Endodermal cell (in vitro differentiated cells): ENCODE results near the gene ZNF644. TPM values are rescaled to one million over a fixed set of nuclear protein-coding genes. Genes with fewer than 3 reads are reported as not detected.

ENCODE experiments used
- DNase-seq: peaks from one replicate; pipeline ENCODE4 v3.0.0-alpha.2; 2017
- H3K27ac ChIP-seq: 2 replicates; pipeline ENCODE4 v1.5.1; 2013; ENCODE audit warnings: mild to moderate bottlenecking, low read depth, low read length, moderate library complexity
- H3K27me3 ChIP-seq: 2 replicates; pipeline ENCODE4 v1.6.1; 2013; ENCODE audit warnings: mild to moderate bottlenecking, low read length, moderate library complexity; ENCODE audit not compliant: insufficient read depth, control insufficient read depth, poor library complexity, severe bottlenecking
- H3K36me3 ChIP-seq: 2 replicates; pipeline ENCODE4 v1.7.0; 2013; ENCODE audit warnings: mild to moderate bottlenecking, low read length, moderate library complexity; ENCODE audit not compliant: control insufficient read depth, insufficient read depth
- H3K4me1 ChIP-seq: one replicate; pipeline ENCODE4 v1.7.0; 2013; ENCODE audit warnings: low read length; ENCODE audit not compliant: control insufficient read depth, insufficient read depth
- H3K4me3 ChIP-seq: 2 replicates; pipeline ENCODE4 v1.5.1; 2013; ENCODE audit warnings: mild to moderate bottlenecking, low read length, moderate library complexity
- H3K9ac ChIP-seq: 2 replicates; pipeline ENCODE4 v1.6.1; 2013; ENCODE audit warnings: mild to moderate bottlenecking, low read length, moderate library complexity; ENCODE audit not compliant: poor library complexity, severe bottlenecking; ENCODE audit errors: extremely low read depth
- H3K9me3 ChIP-seq: 2 replicates; pipeline ENCODE4 v1.6.1; 2013; ENCODE audit warnings: mild to moderate bottlenecking, low read length, moderate library complexity; ENCODE audit not compliant: control insufficient read depth
- H3K27ac Mint-ChIP-seq: 2 replicates; pipeline ENCODE4 v1.8.0; 2020; ENCODE audit warnings: mixed read lengths
- H3K27me3 Mint-ChIP-seq: 2 replicates; pipeline ENCODE4 v1.8.0; 2021; ENCODE audit warnings: mild to moderate bottlenecking, mixed read lengths; ENCODE audit not compliant: insufficient read depth
- H3K36me3 Mint-ChIP-seq: 2 replicates; pipeline ENCODE4 v1.8.0; 2020; ENCODE audit warnings: low read depth, mixed read lengths
- H3K4me1 Mint-ChIP-seq: 2 replicates; pipeline ENCODE4 v1.8.0; 2020; ENCODE audit warnings: mixed read lengths
- H3K4me3 Mint-ChIP-seq: 2 replicates; pipeline ENCODE4 v1.8.0; 2020; ENCODE audit warnings: mild to moderate bottlenecking, moderate library complexity, mixed read lengths
- H3K9me3 Mint-ChIP-seq: 2 replicates; pipeline ENCODE4 v1.8.0; 2020; ENCODE audit warnings: mild to moderate bottlenecking, mixed read lengths
- CTCF ChIP-seq: fragments of 200-600 bp; sonication (generic); conservative IDR thresholded peaks from 2 replicates; pipeline ENCODE4 v1.5.0; 2021; ENCODE audit warnings: antibody characterized with exemption, mild to moderate bottlenecking
- whole genome bisulfite sequencing, 2 experiments: methylation state at CpG; one replicate each; pipeline versions ENCODE4 v1.1.5 to v1.1.7; 2013; ENCODE audit warnings: missing lambda C conversion rate in 2 of 2, mixed read lengths in 1 of 2; ENCODE audit not compliant: insufficient coverage in 1 of 2, insufficient read length in 1 of 2; 5-methylcytosine and 5-hydroxymethylcytosine counted together
- total RNA-seq, 2 donors: library from RNA; stranded (reverse); fragmentation: NEBNext Ultra II Directional in 1 of 2; extraction: Animal tissue kit (Norgen Biotek cat#: 25700) in 1 of 2; gene quantifications; 2 replicates in 1 of 2; 3 replicates in 1 of 2; pipeline ENCODE4 v1.2.1, GENCODE V29; 2021

Gene ZNF644
- total RNA-seq, 2 donors from 2014 or later: 57.5 to 75.7 TPM

DNA sequence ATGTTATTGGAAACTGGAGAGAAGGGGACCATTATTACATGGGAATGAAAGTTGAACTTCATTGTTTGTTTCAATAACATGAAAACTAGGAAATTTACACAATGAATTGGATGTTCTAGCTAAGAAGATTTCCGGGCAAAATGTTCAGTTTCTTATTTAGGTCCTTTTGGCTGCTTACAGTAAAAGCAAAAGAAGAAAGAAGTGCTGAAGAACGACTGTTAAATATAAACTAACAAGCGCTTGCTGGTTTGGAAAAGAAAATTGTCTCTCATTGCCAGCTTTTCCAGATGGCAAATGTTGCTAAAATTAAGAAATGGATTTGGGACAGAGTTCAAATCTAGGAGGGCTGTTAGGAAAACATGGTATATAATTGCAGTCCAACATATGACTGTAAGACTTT lies 139.6 kb downstream of the ZNF644 start:
- Histone ChIP-seq H3K9me3 (peaks cover 48% of the 10 kb centered on the region), H3K27me3 (no peaks in the 10 kb centered on the region), H3K36me3 (no peaks in the 10 kb centered on the region), H3K9ac (no peak overlapping the region), H3K4me1 (no peaks in the 10 kb centered on the region), H3K4me3 (no peak overlapping the region), H3K27ac (no peak overlapping the region)
- no peak for TF ChIP-seq CTCF
- Mint-ChIP-seq H3K4me1 (no peaks in the 10 kb centered on the region), H3K27me3 (no peaks in the 10 kb centered on the region), H3K9me3 (peaks cover 45% of the 10 kb centered on the region), H3K27ac (no peak overlapping the region), H3K4me3 (no peak overlapping the region), H3K36me3 (peaks cover 2% of the 10 kb centered on the region)
- 38 to 58% methylated on average over 2 to 3 of the region's 3 CpGs for WGBS, 2 experiments
- DNase-seq: no peak

DNA sequence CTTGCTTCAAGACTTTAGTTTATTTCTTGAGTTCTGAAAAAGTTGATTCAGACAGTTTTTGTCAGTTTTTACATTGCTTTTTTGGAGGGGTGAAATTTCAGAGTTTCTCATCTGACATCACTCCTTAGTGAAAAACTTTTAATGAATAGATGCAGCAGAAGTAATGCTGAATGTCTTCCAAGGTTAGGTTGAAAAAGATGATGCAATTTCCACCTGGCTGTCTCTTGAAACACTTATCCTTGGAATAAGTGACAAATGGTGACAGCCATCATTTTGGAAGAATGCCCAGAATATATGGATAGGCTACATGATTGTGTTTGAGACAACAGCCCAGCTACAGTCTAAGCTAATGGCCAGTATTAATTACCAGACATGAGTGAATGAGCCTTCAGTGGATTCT lies 140.8 kb downstream of the ZNF644 start:
- Histone ChIP-seq H3K27ac (no peak overlapping the region), H3K27me3 (no peaks in the 10 kb centered on the region), H3K4me3 (peak overlapping the region; percentile 18), H3K4me1 (no peaks in the 10 kb centered on the region), H3K9me3 (peaks cover 51% of the 10 kb centered on the region), H3K36me3 (no peaks in the 10 kb centered on the region), H3K9ac (no peak overlapping the region)
- Mint-ChIP-seq H3K27me3 (no peaks in the 10 kb centered on the region), H3K27ac (no peak overlapping the region), H3K36me3 (peaks cover 2% of the 10 kb centered on the region), H3K4me3 (no peak overlapping the region), H3K9me3 (peaks cover 48% of the 10 kb centered on the region), H3K4me1 (no peaks in the 10 kb centered on the region)
- no peak for TF ChIP-seq CTCF
- no peak for DNase-seq

- Histone ChIP-seq H3K36me3 (no peaks in the 10 kb centered on the region), H3K4me3 (peak overlapping the region; percentile 47), H3K27me3 (no peaks in the 10 kb centered on the region), H3K27ac (no peak overlapping the region), H3K4me1 (no peaks in the 10 kb centered on the region), H3K9ac (no peak overlapping the region), H3K9me3 (peaks cover 51% of the 10 kb centered on the region)
- peaks cover 2% of the 10 kb centered on the region for H3K36me3 Mint-ChIP-seq
- no peak for TF ChIP-seq CTCF
- H3K9me3 Mint-ChIP-seq: peaks cover 48% of the 10 kb centered on the region
- WGBS, 2 experiments: no CpG with 5 or more reads among the region's 1 CpG
- H3K27ac Mint-ChIP-seq: no peak overlapping the region
- no peak overlapping the region for H3K4me3 Mint-ChIP-seq
- H3K4me1 Mint-ChIP-seq: no peaks in the 10 kb centered on the region
- DNase-seq: no peak
- no peaks in the 10 kb centered on the region for H3K27me3 Mint-ChIP-seq
Observed at GRCh38 chr1:90879281-90879680, 142.6 kb downstream of the ZNF644 start.
